ENCODE results near the gene SIRT1.

Gene SIRT1

DNA sequence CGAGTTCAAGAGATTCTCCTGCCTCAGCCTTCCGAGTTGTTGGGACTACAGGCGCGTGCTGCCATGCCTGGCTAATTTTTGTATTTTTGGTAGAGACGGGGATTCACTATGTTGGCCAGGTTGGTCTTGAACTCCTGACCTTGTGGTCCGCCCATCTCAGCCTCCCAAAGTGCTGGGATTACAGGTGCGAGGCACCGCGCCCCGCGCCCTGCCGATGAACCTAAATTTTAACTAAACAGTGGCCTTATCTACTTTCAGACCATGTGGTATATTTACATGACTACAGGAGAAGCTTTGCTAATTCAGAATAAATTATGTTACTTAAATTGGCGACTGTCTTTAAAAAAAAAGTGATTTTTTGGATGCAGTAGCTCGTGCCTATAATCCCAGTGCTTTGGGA lies 9.2 kb downstream of the SIRT1 start:
- Histone ChIP-seq H2AFZ (ENCODE audit: insufficient read depth, low read length, poor library complexity) (no peak overlapping the region), H2BK12ac (ENCODE audit: low read length) (no peak overlapping the region), H3K27me3 (ENCODE audit: insufficient read depth, low read length) (no peaks in the 10 kb centered on the region), H3K23ac (ENCODE audit: low read length) (no peak overlapping the region), H3K4me2 (ENCODE audit: low read length) (no peak overlapping the region), H3K4me1 (ENCODE audit: control insufficient read depth in 1 of 2, insufficient read depth in 2 of 2, low read length in 2 of 2) (no peaks in the 10 kb centered on the region), H3K36me3 (ENCODE audit: control insufficient read depth in 1 of 2, insufficient read depth in 2 of 2, low read length in 2 of 2) (peaks cover 30 to 47% of the 10 kb centered on the region in 2 experiments), H3K27ac (ENCODE audit: low read depth, low read length) (no peak overlapping the region), H3K14ac (ENCODE audit: low read length) (no peak overlapping the region), H3K79me2 (ENCODE audit: control insufficient read depth, insufficient read depth, low read length, poor library complexity) (no peaks in the 10 kb centered on the region), H4K91ac (ENCODE audit: low read depth, low read length) (no peak overlapping the region), H3K9me3 (ENCODE audit: insufficient read depth, low read depth, low read length) (no peaks in the 10 kb centered on the region), H4K12ac (ENCODE audit: low read depth, low read length) (no peak overlapping the region), H3K18ac (ENCODE audit: low read length) (no peak overlapping the region), H3K9ac (ENCODE audit: low read length) (no peak overlapping the region), H2AK5ac (ENCODE audit: low read length) (no peak overlapping the region), H2BK5ac (ENCODE audit: low read depth, low read length, poor library complexity) (no peak overlapping the region), H3K4me3 (ENCODE audit: low read depth, low read length) (no peak overlapping the region), H3K79me1 (ENCODE audit: low read length) (no peaks in the 10 kb centered on the region), H2BK120ac (ENCODE audit: insufficient read depth, low read length, poor library complexity) (no peak overlapping the region), H3K4ac (ENCODE audit: low read depth, low read length) (no peak overlapping the region), H4K8ac (ENCODE audit: low read depth, low read length) (no peak overlapping the region)
- DNase-seq, result no peak
- no CpG with 5 or more reads among the region's 14 CpGs for WGBS (ENCODE audit: extremely low coverage, insufficient coverage, insufficient read length)

DNA sequence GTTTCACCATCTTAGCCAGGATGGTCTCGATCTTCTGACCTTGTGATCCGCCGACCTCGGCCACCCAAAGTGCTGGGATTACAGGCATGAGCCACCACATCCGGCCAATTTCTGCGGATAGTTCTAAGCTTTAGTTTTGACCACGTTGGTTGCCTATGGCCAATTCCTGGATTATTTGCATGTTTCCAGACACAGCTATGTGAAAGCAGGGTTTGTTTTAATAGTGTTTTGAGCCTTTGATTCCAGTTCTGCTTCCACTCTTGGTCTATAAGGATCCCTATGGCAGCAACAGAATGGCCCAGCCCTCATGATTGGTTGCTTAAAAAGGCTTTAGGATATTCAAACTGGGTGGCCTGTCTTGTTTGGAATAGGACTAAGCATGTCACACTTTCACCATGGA lies 19.1 kb downstream of the SIRT1 start:
- H3K4me2 ChIP-seq (ENCODE audit: low read length), result no peak overlapping the region
- no peak overlapping the region for H3K27ac ChIP-seq (ENCODE audit: low read depth, low read length)
- no peak overlapping the region for H4K12ac ChIP-seq (ENCODE audit: low read depth, low read length)
- DNase-seq, result no peak
- no peaks in the 10 kb centered on the region for H3K4me1 ChIP-seq (ENCODE audit: control insufficient read depth in 1 of 2, insufficient read depth in 2 of 2, low read length in 2 of 2)
- H4K8ac ChIP-seq (ENCODE audit: low read depth, low read length), result no peak overlapping the region
- H2BK12ac ChIP-seq (ENCODE audit: low read length), result no peak overlapping the region
- no peak overlapping the region for H3K23ac ChIP-seq (ENCODE audit: low read length)
- H2BK120ac ChIP-seq (ENCODE audit: insufficient read depth, low read length, poor library complexity), result no peak overlapping the region
- no peaks in the 10 kb centered on the region for H3K9me3 ChIP-seq (ENCODE audit: insufficient read depth, low read depth, low read length)
- WGBS (ENCODE audit: extremely low coverage, insufficient coverage, insufficient read length), result no CpG with 5 or more reads among the region's 7 CpGs
- H2AK5ac ChIP-seq (ENCODE audit: low read length), result no peak overlapping the region
- H3K79me1 ChIP-seq (ENCODE audit: low read length), result no peaks in the 10 kb centered on the region
- H3K36me3 ChIP-seq (ENCODE audit: control insufficient read depth in 1 of 2, insufficient read depth in 2 of 2, low read length in 2 of 2), result peaks cover 17 to 20% of the 10 kb centered on the region in 2 experiments
- H3K4ac ChIP-seq (ENCODE audit: low read depth, low read length), result no peak overlapping the region
- no peaks in the 10 kb centered on the region for H3K27me3 ChIP-seq (ENCODE audit: insufficient read depth, low read length)
- no peak overlapping the region for H3K14ac ChIP-seq (ENCODE audit: low read length)
- H2BK5ac ChIP-seq (ENCODE audit: low read depth, low read length, poor library complexity), result no peak overlapping the region
- H3K9ac ChIP-seq (ENCODE audit: low read length), result no peak overlapping the region
- no peak overlapping the region for H4K91ac ChIP-seq (ENCODE audit: low read depth, low read length)
- no peak overlapping the region for H2AFZ ChIP-seq (ENCODE audit: insufficient read depth, low read length, poor library complexity)
- H3K18ac ChIP-seq (ENCODE audit: low read length), result no peak overlapping the region
- H3K4me3 ChIP-seq (ENCODE audit: low read depth, low read length), result no peak overlapping the region
- H3K79me2 ChIP-seq (ENCODE audit: control insufficient read depth, insufficient read depth, low read length, poor library complexity), result no peaks in the 10 kb centered on the region

DNA sequence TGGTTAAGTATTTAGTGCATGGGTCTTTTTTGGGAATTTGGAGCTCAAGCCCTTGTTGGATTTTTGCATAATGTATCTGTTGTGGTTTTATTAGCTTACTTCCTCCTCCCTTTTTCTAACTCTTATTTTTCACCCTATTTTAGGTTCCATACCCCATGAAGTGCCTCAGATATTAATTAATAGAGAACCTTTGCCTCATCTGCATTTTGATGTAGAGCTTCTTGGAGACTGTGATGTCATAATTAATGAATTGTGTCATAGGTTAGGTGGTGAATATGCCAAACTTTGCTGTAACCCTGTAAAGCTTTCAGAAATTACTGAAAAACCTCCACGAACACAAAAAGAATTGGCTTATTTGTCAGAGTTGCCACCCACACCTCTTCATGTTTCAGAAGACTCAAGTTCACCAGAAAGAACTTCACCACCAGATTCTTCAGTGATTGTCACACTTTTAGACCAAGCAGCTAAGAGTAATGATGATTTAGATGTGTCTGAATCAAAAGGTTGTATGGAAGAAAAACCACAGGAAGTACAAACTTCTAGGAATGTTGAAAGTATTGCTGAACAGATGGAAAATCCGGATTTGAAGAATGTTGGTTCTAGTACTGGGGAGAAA lies 28.0 kb downstream of the SIRT1 start:
- H3K9ac ChIP-seq (ENCODE audit: low read length), result no peak overlapping the region
- no peak overlapping the region for H2BK12ac ChIP-seq (ENCODE audit: low read length)
- H3K14ac ChIP-seq (ENCODE audit: low read length), result no peak overlapping the region
- peaks cover 19 to 20% of the 10 kb centered on the region in 2 experiments for H3K36me3 ChIP-seq (ENCODE audit: control insufficient read depth in 1 of 2, insufficient read depth in 2 of 2, low read length in 2 of 2)
- no peaks in the 10 kb centered on the region for H3K79me2 ChIP-seq (ENCODE audit: control insufficient read depth, insufficient read depth, low read length, poor library complexity)
- DNase-seq, result peak in 1 of 2 donors; percentile 42
- H3K23ac ChIP-seq (ENCODE audit: low read length), result no peak overlapping the region
- H4K12ac ChIP-seq (ENCODE audit: low read depth, low read length), result no peak overlapping the region
- no peak overlapping the region for H2AFZ ChIP-seq (ENCODE audit: insufficient read depth, low read length, poor library complexity)
- no peaks in the 10 kb centered on the region for H3K27me3 ChIP-seq (ENCODE audit: insufficient read depth, low read length)
- no peak overlapping the region for H2AK5ac ChIP-seq (ENCODE audit: low read length)
- no peak overlapping the region for H4K8ac ChIP-seq (ENCODE audit: low read depth, low read length)
- H2BK120ac ChIP-seq (ENCODE audit: insufficient read depth, low read length, poor library complexity), result no peak overlapping the region
- WGBS (ENCODE audit: extremely low coverage, insufficient coverage, insufficient read length), result no CpG with 5 or more reads among the region's 2 CpGs
- no peak overlapping the region for H3K27ac ChIP-seq (ENCODE audit: low read depth, low read length)
- H2BK5ac ChIP-seq (ENCODE audit: low read depth, low read length, poor library complexity), result no peak overlapping the region
- no peak overlapping the region for H4K91ac ChIP-seq (ENCODE audit: low read depth, low read length)
- H3K79me1 ChIP-seq (ENCODE audit: low read length), result no peaks in the 10 kb centered on the region
- H3K18ac ChIP-seq (ENCODE audit: low read length), result no peak overlapping the region
- no peak overlapping the region for H3K4me2 ChIP-seq (ENCODE audit: low read length)
- no peaks in the 10 kb centered on the region for H3K4me1 ChIP-seq (ENCODE audit: control insufficient read depth in 1 of 2, insufficient read depth in 2 of 2, low read length in 2 of 2)
- H3K4ac ChIP-seq (ENCODE audit: low read depth, low read length), result no peak overlapping the region
- H3K4me3 ChIP-seq (ENCODE audit: low read depth, low read length), result no peak overlapping the region
- no peaks in the 10 kb centered on the region for H3K9me3 ChIP-seq (ENCODE audit: insufficient read depth, low read depth, low read length)

DNA sequence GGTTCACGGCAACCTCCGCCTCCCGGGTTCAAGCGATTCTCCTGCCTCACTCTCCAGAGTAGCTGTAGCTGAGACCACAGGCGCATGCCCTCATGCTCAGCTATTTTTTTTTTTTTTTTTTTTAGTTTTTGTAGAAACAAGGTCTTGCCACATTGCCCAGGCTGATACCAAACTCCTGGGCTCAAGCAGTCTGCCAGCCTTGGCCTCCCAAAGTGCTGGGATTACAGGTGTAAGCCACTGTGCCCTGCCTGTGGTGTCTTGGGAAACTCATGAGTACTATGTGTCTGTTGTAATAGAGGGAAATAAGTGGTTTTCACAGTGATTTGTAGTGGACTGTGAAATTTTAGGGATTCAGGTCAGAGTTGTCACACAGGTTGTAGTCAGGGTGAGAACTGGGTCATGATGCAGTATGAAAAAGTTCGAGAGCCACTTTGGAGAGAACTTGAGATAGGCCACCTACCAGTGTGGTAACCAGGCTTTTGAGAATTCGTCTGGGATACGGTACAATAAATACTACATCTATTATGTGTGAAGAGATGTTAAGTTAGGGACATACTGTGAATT lies 30.4 kb downstream of the SIRT1 start:
- H3K4me2 ChIP-seq (ENCODE audit: low read length), result no peak overlapping the region
- WGBS (ENCODE audit: extremely low coverage, insufficient coverage, insufficient read length), result no CpG with 5 or more reads among the region's 8 CpGs
- H2BK12ac ChIP-seq (ENCODE audit: low read length), result no peak overlapping the region
- H2BK120ac ChIP-seq (ENCODE audit: insufficient read depth, low read length, poor library complexity), result no peak overlapping the region
- no peaks in the 10 kb centered on the region for H3K79me1 ChIP-seq (ENCODE audit: low read length)
- H3K4me3 ChIP-seq (ENCODE audit: low read depth, low read length), result no peak overlapping the region
- H3K27me3 ChIP-seq (ENCODE audit: insufficient read depth, low read length), result no peaks in the 10 kb centered on the region
- H3K27ac ChIP-seq (ENCODE audit: low read depth, low read length), result no peak overlapping the region
- no peak for DNase-seq
- no peaks in the 10 kb centered on the region for H3K79me2 ChIP-seq (ENCODE audit: control insufficient read depth, insufficient read depth, low read length, poor library complexity)
- no peak overlapping the region for H3K9ac ChIP-seq (ENCODE audit: low read length)
- no peak overlapping the region for H4K8ac ChIP-seq (ENCODE audit: low read depth, low read length)
- H3K4me1 ChIP-seq (ENCODE audit: control insufficient read depth in 1 of 2, insufficient read depth in 2 of 2, low read length in 2 of 2), result no peaks in the 10 kb centered on the region
- H3K9me3 ChIP-seq (ENCODE audit: insufficient read depth, low read depth, low read length), result no peaks in the 10 kb centered on the region
- H4K12ac ChIP-seq (ENCODE audit: low read depth, low read length), result no peak overlapping the region
- no peak overlapping the region for H3K18ac ChIP-seq (ENCODE audit: low read length)
- H3K14ac ChIP-seq (ENCODE audit: low read length), result no peak overlapping the region
- H2AK5ac ChIP-seq (ENCODE audit: low read length), result no peak overlapping the region
- H3K36me3 ChIP-seq (ENCODE audit: control insufficient read depth in 1 of 2, insufficient read depth in 2 of 2, low read length in 2 of 2), result peaks cover 11 to 18% of the 10 kb centered on the region in 2 experiments
- H3K23ac ChIP-seq (ENCODE audit: low read length), result no peak overlapping the region
- no peak overlapping the region for H2BK5ac ChIP-seq (ENCODE audit: low read depth, low read length, poor library complexity)
- H4K91ac ChIP-seq (ENCODE audit: low read depth, low read length), result no peak overlapping the region
- H3K4ac ChIP-seq (ENCODE audit: low read depth, low read length), result no peak overlapping the region
- H2AFZ ChIP-seq (ENCODE audit: insufficient read depth, low read length, poor library complexity), result no peak overlapping the region

Data from trophoblast cell (in vitro differentiated cells and primary cell).